Measurements from ENCODE around the gene HOXA5.

HOXA5 gene

DNA sequence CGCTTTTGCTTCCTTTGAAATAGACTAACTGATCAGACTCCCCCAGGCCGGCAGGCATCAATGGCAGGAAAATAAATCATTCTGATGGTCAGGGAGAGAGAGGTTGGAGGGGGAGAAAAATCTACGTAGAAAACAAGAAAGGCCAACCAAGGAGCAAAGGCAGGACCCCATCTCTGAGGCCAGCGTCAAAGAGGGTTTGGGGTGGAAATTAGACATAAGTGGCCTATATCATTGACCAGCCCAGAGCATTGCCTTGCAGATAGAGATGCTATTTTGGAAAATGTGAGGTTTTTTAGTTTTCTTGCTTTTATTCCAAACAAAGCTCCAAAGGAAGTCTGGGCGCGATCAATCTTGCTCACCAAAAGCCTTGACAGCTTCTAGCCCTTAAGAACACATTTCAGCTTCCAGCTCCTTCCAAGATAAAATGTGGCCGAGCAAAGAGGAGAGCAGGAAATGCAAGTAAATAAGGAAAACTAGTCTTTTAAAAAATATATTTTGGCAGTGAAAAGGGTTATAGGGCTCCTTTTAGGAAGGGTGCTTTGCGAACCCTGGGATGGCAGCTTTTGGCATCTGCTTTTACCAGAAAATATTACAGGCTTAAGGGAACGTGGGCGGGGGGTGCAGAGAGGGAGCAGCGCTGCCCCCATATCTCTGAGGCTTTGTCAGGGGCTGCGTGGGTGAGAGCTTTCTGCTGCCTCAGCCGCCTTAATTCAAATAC lies 39.0 kb downstream of the HOXA5 start:
- DNase-seq: no peak

DNA sequence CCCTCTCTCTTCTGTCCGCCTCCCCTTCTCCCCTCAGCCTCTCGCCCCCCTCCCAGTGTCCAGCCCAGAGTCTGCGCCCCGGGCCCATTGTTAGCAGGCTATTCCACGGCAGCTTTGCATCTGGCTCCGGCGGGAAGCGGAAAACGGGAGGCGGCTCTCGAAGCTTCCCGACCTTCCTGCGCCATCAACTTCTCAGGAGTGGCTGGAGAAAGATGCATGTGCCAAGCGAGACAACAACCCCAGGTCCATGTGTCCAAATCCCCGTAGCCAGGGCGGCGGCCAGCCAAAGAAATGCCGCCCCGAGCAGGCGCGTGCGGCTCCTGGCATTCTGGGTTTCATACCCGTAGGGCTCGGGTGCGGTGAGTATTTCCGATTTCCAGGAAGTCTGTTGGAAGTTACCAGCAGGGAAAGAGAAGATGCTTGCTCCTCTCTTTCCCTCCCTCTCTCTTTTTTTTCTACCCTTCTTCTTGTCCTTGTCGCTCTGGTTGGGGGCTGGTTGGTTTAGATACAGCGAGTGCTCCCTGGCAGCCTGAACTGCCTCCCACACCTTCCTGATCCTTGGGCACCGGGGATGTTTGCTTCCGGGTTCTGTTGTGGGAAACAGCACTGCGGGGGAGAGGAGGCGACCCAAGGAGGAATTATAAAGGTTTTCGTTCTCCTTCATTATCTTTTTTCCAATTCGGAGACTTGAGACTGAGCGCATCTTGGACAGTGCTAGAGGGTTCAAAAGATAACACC lies 39.8 kb downstream of the HOXA5 start:
- no peak for DNase-seq

DNA sequence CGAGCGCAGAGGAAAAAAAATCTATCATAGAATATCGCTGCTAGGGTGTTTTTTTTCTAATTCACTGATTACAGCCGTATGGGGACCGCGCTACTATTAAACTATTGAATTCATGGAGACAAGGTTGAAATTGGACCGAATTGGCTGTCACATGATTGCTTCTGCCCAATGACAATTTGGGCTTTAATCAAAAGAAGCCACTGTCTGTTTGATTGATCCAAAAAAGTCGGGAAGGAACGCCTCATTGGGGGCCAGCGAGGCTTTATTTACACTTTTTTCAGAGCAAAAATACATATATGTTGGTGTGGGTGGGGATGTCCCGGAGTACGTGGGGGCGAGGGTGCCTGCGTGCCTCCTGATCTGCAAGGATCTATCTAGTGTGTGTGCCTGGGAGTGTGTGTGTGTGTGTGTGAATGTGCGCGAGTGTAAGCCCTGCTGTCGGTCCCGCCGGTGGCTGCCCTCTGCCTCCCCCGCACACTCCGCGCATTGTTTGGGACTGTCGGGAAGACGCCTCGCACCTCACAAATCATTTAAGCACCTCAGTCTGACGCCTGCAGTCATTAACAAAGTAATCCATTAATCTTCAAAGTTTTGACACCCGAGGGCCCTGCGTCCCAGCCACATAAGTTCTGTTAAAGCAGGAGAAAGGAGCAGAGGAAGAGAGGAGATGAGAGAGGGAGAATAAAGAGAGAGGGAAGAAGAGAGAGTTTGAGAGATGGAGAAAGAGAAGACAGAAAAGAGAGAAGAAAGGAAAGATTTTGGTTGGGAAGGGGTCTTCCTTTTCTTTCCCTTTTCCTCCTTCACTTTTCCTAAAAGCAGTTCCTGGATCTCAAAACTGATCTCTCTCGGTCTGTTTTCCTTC lies 40.7 kb downstream of the HOXA5 start, which contains the start of gene HOXA2:
TSS of gene HOXA2 (minus strand) at position 103 of the 862 bp plus-strand sequence. CDS start 183 bp downstream, outside the sequence.
- no peak for DNase-seq

DNA sequence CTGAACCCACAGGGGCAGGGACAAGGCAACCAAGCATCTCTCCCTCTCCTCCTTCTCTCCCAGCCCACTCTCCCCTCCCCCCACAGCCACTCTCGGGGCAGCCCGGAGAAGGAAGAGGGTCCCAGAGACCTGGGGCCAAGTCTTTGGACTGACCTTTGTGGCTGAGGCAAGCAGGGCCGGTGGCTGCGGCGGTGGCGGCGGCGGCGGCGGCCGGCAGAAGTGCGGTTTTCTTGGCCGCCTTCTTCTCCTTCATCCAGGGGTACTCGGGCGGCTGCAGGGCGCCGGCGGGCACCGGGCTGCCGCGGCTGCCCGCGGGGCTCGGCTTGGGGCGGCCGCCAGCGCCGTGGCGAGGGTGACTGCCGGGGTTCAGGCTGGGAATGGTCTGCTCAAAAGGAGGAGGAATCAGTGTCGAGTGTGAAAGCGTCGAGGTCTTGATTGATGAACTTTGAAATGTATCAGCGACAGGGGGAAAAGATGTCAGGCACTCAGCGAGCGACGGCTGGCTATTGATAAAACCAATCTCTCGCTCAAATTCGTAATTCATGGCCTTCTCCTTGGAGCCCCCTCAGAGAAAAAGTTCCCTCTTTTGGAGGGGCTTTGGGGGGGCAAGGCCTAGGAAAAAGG lies 41.4 kb downstream of the HOXA5 start:
- DNase-seq: no peak

- no peak for DNase-seq
Measured at GRCh38 chr7:27101171-27101956, 42.1 kb downstream of the HOXA5 start.

- no peak for DNase-seq
Measured at GRCh38 chr7:27100694-27101170, 42.7 kb downstream of the HOXA5 start.

- DNase-seq: no peak
Measured at GRCh38 chr7:27099453-27100370, 43.8 kb downstream of the HOXA5 start.

GRCh38 chr7:27098578-27099451 lies 44.7 kb downstream of the HOXA5 start:
- DNase-seq: no peak

GRCh38 chr7:27097686-27098577 lies 45.5 kb downstream of the HOXA5 start:
- DNase-seq: no peak

- DNase-seq: no peak
Measured at GRCh38 chr7:27096768-27097514, 46.5 kb downstream of the HOXA5 start.

GRCh38 chr7:27095897-27096767 lies 47.3 kb downstream of the HOXA5 start, which contains the start of gene HOXA1:
TSS of gene HOXA1 (minus strand) at chr7:27096000. CDS start at chr7:27095912, 88 bp downstream.
- DNase-seq: peak; percentile 8 to 41 (median 18)

GRCh38 chr7:27095050-27095896 lies 48.2 kb downstream of the HOXA5 start:
- no peak for DNase-seq

DNA sequence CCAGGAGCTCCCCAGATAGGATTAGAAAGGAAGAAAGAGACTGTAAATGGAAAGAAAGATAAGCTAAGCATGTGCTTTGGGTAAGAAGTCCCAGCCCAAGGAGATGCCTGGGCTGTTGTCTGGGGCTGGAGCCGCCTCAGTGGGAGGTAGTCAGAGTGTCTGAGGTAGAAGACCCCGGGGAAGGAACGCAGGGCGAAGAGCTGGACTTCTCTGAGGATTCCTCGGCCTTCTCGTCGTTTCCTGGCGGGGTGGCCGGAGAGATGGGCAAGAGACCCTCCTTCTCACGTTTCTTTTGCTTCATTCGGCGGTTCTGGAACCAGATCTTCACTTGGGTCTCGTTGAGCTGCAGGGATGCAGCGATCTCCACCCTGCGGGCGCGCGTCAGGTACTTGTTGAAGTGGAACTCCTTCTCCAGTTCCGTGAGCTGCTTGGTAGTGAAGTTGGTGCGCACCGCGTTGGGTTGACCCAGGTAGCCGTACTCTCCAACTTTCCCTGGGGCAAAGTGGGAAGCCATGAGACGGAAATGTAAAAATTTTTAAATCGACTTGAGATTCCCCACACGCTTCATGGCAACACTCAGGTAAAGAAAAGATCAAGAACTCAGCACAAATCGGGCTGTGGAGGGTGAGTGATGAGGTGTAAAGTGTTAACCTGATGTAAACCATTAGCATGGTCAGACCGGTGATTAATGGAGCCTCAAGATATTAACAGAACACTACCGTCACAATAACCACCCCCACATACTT lies 49.0 kb downstream of the HOXA5 start:
- DNase-seq: no peak

- no peak for DNase-seq
Measured at GRCh38 chr7:27093184-27093895, 50.1 kb downstream of the HOXA5 start.

Data from activated naive CD4-positive, alpha-beta T cell (primary cell).